Smooth muscle cell (in vitro differentiated cells): Measurements from ENCODE around the gene MAPK1IP1L. TPM values are rescaled to one million over a fixed set of nuclear protein-coding genes. Genes with fewer than 3 reads are reported as not detected.
A peak's percentile ranks its signal among the peaks of the same experiment; 100 is the strongest.

Source experiments
- DNase-seq: peaks from one replicate; lab custom pipeline; 2025; ENCODE audit not compliant: unreplicated experiment; lab: John Stamatoyannopoulos, UW
- H2AFZ ChIP-seq: fragments of 200-600 bp; sonication (generic); 2 replicates; pipeline ENCODE4 v1.6.0; 2016; ENCODE audit warnings: antibody characterized with exemption, low read depth, mild to moderate bottlenecking
- H3F3A ChIP-seq: fragments of 200-600 bp; sonication (generic); 2 replicates; pipeline ENCODE4 v1.6.0; 2017; ENCODE audit warnings: antibody characterized with exemption, low read depth
- H3K27ac ChIP-seq: fragments of 200-600 bp; sonication (generic); 2 replicates; pipeline ENCODE4 v1.5.1; 2016; ENCODE audit warnings: low read depth, mild to moderate bottlenecking
- H3K27me3 ChIP-seq: fragments of 200-600 bp; sonication (generic); 2 replicates; pipeline ENCODE4 v1.6.1; 2016; ENCODE audit warnings: low read depth, mild to moderate bottlenecking
- H3K36me3 ChIP-seq: fragments of 200-600 bp; sonication (generic); 2 replicates; pipeline ENCODE4 v1.5.1; 2016; ENCODE audit warnings: low read depth
- H3K4me1 ChIP-seq: fragments of 200-600 bp; sonication (generic); 2 replicates; pipeline ENCODE4 v1.5.1; 2016; ENCODE audit warnings: low read depth
- H3K4me2 ChIP-seq: fragments of 200-600 bp; sonication (generic); 2 replicates; pipeline ENCODE4 v1.6.0; 2016; ENCODE audit warnings: mild to moderate bottlenecking
- H3K4me3 ChIP-seq: fragments of 200-600 bp; sonication (generic); 2 replicates; pipeline ENCODE4 v1.5.1; 2016; ENCODE audit warnings: mild to moderate bottlenecking
- H3K79me2 ChIP-seq: fragments of 200-600 bp; sonication (generic); 2 replicates; pipeline ENCODE4 v1.6.0; 2016; ENCODE audit warnings: low read depth, mild to moderate bottlenecking
- H3K9ac ChIP-seq: fragments of 200-600 bp; sonication (generic); 2 replicates; pipeline ENCODE4 v1.6.0; 2016; ENCODE audit warnings: low read depth
- H3K9me3 ChIP-seq: fragments of 200-600 bp; sonication (generic); replicated peaks from 2 replicates; pipeline ENCODE4 v1.5.1; 2016; ENCODE audit warnings: low read depth
- H4K20me1 ChIP-seq: fragments of 200-600 bp; sonication (generic); 2 replicates; pipeline ENCODE4 v1.6.0; 2016; ENCODE audit warnings: low read depth
- WGBS: methylation state at CpG from one replicate; pipeline ENCODE4 v1.1.7; 2016; ENCODE audit warnings: low lambda C conversion rate; 5-methylcytosine and 5-hydroxymethylcytosine counted together
- polyA plus RNA-seq: library from polyadenylated mRNA; unstranded; fragments of >200 nt; fragmentation: Nextera tagmentation; extraction: Ambion mirVana; gene quantifications from 2 replicates; pipeline ENCODE4 v1.2.1, GENCODE V29; 2016
- total RNA-seq: library from RNA; depleted of rRNA; stranded (reverse); fragments of >200 nt; gene quantifications from 2 replicates; pipeline ENCODE4 v1.2.3, GENCODE V29; 2014
- TF ChIP-seq, protein P1 (sequence below): fragments of 200-600 bp; sonication (generic); IDR thresholded peaks from 2 replicates; pipeline ENCODE4 v1.5.1; 2017; ENCODE audit warnings: borderline replicate concordance, mild to moderate bottlenecking, antibody characterized with exemption; ENCODE audit not compliant: insufficient read depth, poor library complexity, severe bottlenecking

The MAPK1IP1L gene
- total and polyA plus RNA-seq, 2 experiments from 2014 or later = 89.7 to 109 TPM

- 4% methylated on average over 14 of the region's 14 CpGs for WGBS
- Histone ChIP-seq H3K27me3 (no peaks in the 10 kb centered on the region), H3F3A (peaks cover 16% of the 10 kb centered on the region), H3K4me3 (peak overlapping the region; percentile 91), H3K9ac (peak overlapping the region; percentile 100), H3K4me1 (peaks cover 25% of the 10 kb centered on the region), H3K27ac (peak overlapping the region; percentile 100), H2AFZ (no peak overlapping the region), H3K36me3 (no peaks in the 10 kb centered on the region), H3K9me3 (no peaks in the 10 kb centered on the region), H4K20me1 (peaks cover 52% of the 10 kb centered on the region), H3K4me2 (peak overlapping the region; percentile 90), H3K79me2 (peaks cover 54% of the 10 kb centered on the region)
- no peak for DNase-seq
- TF ChIP-seq, protein P1, sequence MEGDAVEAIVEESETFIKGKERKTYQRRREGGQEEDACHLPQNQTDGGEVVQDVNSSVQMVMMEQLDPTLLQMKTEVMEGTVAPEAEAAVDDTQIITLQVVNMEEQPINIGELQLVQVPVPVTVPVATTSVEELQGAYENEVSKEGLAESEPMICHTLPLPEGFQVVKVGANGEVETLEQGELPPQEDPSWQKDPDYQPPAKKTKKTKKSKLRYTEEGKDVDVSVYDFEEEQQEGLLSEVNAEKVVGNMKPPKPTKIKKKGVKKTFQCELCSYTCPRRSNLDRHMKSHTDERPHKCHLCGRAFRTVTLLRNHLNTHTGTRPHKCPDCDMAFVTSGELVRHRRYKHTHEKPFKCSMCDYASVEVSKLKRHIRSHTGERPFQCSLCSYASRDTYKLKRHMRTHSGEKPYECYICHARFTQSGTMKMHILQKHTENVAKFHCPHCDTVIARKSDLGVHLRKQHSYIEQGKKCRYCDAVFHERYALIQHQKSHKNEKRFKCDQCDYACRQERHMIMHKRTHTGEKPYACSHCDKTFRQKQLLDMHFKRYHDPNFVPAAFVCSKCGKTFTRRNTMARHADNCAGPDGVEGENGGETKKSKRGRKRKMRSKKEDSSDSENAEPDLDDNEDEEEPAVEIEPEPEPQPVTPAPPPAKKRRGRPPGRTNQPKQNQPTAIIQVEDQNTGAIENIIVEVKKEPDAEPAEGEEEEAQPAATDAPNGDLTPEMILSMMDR = no peak
Measured at GRCh38 chr14:55052269-55052930, 953 bp downstream of the MAPK1IP1L start.

DNA sequence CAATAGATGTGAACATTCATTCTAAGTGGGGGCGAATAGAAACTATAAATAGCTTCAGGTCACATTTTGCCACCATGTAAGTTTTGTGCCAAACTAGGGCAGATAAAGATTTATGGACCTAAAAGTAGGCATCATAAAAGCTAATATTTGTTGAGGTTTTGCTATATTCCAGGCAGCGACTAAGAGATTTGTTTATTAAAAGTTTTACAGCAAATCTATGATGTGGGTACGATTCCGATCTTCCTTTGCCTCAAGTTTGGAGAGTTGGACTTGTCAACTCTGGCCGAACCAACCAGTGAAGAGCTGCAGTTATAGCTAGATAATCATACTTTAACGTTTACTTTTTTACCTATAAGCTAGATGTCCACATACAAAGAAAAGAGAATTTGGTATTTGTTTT is 1.6 kb downstream of the MAPK1IP1L start:
- TF ChIP-seq, protein P1 = no peak
- Histone ChIP-seq H3K27ac (peak overlapping the region; percentile 100), H3K4me3 (peak overlapping the region; percentile 91), H3K4me1 (peaks cover 25% of the 10 kb centered on the region), H3K9me3 (no peaks in the 10 kb centered on the region), H3F3A (peaks cover 11% of the 10 kb centered on the region), H3K27me3 (no peaks in the 10 kb centered on the region), H4K20me1 (peaks cover 58% of the 10 kb centered on the region), H3K9ac (peak overlapping the region; percentile 100), H3K36me3 (no peaks in the 10 kb centered on the region), H3K4me2 (peak overlapping the region; percentile 90), H3K79me2 (peaks cover 60% of the 10 kb centered on the region), H2AFZ (no peak overlapping the region)
- 88% methylated on average over 6 of the region's 6 CpGs for WGBS
- DNase-seq = no peak

DNA sequence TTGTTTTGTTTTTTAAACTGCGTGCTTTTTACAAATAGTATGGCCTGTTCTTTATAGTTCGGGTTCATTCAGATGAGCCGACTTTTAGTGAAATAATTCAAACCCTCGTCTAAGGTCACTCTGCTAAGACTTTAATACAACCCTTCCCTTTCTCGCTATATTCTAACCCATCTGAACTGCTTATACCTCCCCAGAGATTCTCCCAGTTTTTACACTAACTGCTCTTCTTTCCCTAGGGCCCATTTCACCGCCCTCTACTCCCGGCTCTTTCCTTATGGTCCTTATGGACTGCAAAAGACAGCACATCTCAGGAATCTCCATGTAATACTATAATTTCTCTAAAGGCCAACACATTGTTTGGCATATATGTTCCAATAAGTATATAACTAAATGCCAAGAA is 2.1 kb downstream of the MAPK1IP1L start:
- TF ChIP-seq, protein P1 = no peak
- Histone ChIP-seq H3K27me3 (no peaks in the 10 kb centered on the region), H3K4me3 (peak overlapping the region; percentile 91), H3K27ac (peak overlapping the region; percentile 100), H3K9ac (peak overlapping the region; percentile 19), H3K9me3 (no peaks in the 10 kb centered on the region), H2AFZ (no peak overlapping the region), H3K36me3 (no peaks in the 10 kb centered on the region), H3F3A (peaks cover 11% of the 10 kb centered on the region), H3K4me2 (peak overlapping the region; percentile 90), H3K4me1 (peaks cover 25% of the 10 kb centered on the region), H3K79me2 (peaks cover 65% of the 10 kb centered on the region), H4K20me1 (peaks cover 63% of the 10 kb centered on the region)
- no peak for DNase-seq
- WGBS = 94% methylated on average over 7 of the region's 7 CpGs

DNA sequence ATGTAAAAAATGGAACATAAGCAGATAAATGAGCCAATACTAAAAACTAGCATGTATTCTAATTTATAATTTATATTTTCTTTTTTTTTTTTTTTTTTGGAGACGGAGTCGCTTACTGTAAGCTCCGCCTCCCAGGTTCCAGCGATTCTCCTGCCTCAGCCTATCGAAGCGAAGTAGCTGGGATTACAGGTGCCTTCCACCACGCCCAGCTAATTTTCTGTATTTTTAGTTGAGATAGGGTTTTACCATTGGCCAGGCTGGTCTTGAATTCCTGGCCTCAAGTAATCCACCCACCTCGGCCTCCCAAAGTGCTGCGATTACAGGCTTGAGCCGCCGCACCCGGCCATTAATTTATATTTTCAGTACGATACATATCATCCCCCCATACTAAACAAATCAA is 2.7 kb downstream of the MAPK1IP1L start:
- Histone ChIP-seq H4K20me1 (peaks cover 69% of the 10 kb centered on the region), H3K27ac (no peak overlapping the region), H3K4me2 (peak overlapping the region; percentile 90), H2AFZ (no peak overlapping the region), H3K27me3 (no peaks in the 10 kb centered on the region), H3K79me2 (peaks cover 71% of the 10 kb centered on the region), H3K9me3 (no peaks in the 10 kb centered on the region), H3K9ac (no peak overlapping the region), H3K4me3 (no peak overlapping the region), H3K4me1 (peaks cover 25% of the 10 kb centered on the region), H3F3A (peaks cover 11% of the 10 kb centered on the region), H3K36me3 (no peaks in the 10 kb centered on the region)
- TF ChIP-seq, protein P1 = no peak
- no peak for DNase-seq
- WGBS = 99% methylated on average over 13 of the region's 13 CpGs
